H1 (cell line): ENCODE results near the gene SECISBP2L. TPM values are rescaled to one million over a fixed set of nuclear protein-coding genes. Genes with fewer than 3 reads are reported as not detected.

Experiments used
- CTCF ChIA-PET: fragments of 300-600 bp; sonication (Branson Sonifier 250); formaldehyde crosslinking; loops from one replicate; lab custom pipeline; 2021; ENCODE audit not compliant: partially characterized antibody; lab: Charles Lee
- POLR2A ChIA-PET: fragments of 300-600 bp; sonication (Branson Sonifier 250); formaldehyde crosslinking; loops from one replicate; lab custom pipeline; 2021; ENCODE audit warnings: inconsistent platforms; ENCODE audit not compliant: partially characterized antibody; lab: Charles Lee
- DNase-seq, 2 experiments: peaks; one replicate each; pipeline versions ENCODE4 v3.0.0 to v3.0.0-alpha.2; 2010 to 2022; ENCODE audit warnings: low spot score in 2 of 2, low read depth in 1 of 2, mixed read lengths in 1 of 2
- FAIRE-seq: peaks from 2 replicates; lab custom pipeline; 2011; peaks lifted over from hg19 to GRCh38; lab: Jason Lieb, UNC
- H2AFZ ChIP-seq: 2 replicates; pipeline ENCODE4 v1.8.1; 2012; ENCODE audit warnings: low read length, inconsistent platforms
- H2AK5ac ChIP-seq: 2 replicates; pipeline ENCODE4 v1.6.1; 2013; ENCODE audit warnings: low read depth, low read length
- H2BK120ac ChIP-seq: replicated peaks from 2 replicates; pipeline ENCODE3; 2013; ENCODE audit warnings: low read depth, low read length, inconsistent platforms
- H2BK12ac ChIP-seq: 2 replicates; pipeline ENCODE4 v1.6.1; 2013; ENCODE audit warnings: low read depth, low read length
- H2BK15ac ChIP-seq: 2 replicates; pipeline ENCODE4 v1.6.1; 2013; ENCODE audit warnings: low read length
- H2BK20ac ChIP-seq: 2 replicates; pipeline ENCODE4 v1.6.1; 2013; ENCODE audit warnings: low read length
- H2BK5ac ChIP-seq: 2 replicates; pipeline ENCODE4 v1.6.1; 2013; ENCODE audit warnings: low read depth, low read length
- H3K14ac ChIP-seq: 2 replicates; pipeline ENCODE4 v1.6.1; 2013; ENCODE audit warnings: inconsistent platforms; ENCODE audit not compliant: insufficient read length
- H3K18ac ChIP-seq: 2 replicates; pipeline ENCODE4 v1.6.1; 2013; ENCODE audit warnings: low read length; ENCODE audit errors: extremely low read depth
- H3K23ac ChIP-seq: 2 replicates; pipeline ENCODE4 v1.6.1; 2013; ENCODE audit warnings: inconsistent platforms; ENCODE audit not compliant: insufficient read length
- H3K23me2 ChIP-seq: 2 replicates; pipeline ENCODE4 v1.6.1; 2013; ENCODE audit warnings: low read depth, low read length
- H3K27ac ChIP-seq: 2 replicates; pipeline ENCODE4 v1.6.1; 2011; ENCODE audit warnings: low read depth, low read length, inconsistent platforms
- H3K27me3 ChIP-seq, 4 experiments: replicated peaks in 1 of 4; 1 replicate in 1 of 4; 2 replicates in 3 of 4; pipeline versions ENCODE4 v1.6.1 to v1.8.1; 2011 to 2013; ENCODE audit warnings: low read length in 3 of 4, mild to moderate bottlenecking in 3 of 4, inconsistent platforms in 2 of 4, mixed read lengths in 2 of 4, moderate library complexity in 1 of 4; ENCODE audit not compliant: control insufficient read depth in 3 of 4, insufficient read depth in 3 of 4; ENCODE audit errors: extremely low read depth in 1 of 4
- H3K36me3 ChIP-seq, 4 experiments: 2 replicates each; pipeline versions ENCODE4 v1.6.1 to v1.8.1; 2011 to 2013; ENCODE audit warnings: mild to moderate bottlenecking in 4 of 4, low read length in 3 of 4, moderate library complexity in 2 of 4, control low read depth in 1 of 4, inconsistent platforms in 1 of 4; ENCODE audit not compliant: insufficient read depth in 4 of 4, control insufficient read depth in 2 of 4
- H3K4ac ChIP-seq: replicated peaks from 2 replicates; pipeline ENCODE3; 2013; ENCODE audit warnings: low read length, low read depth, mixed read lengths, inconsistent platforms; ENCODE audit not compliant: insufficient read length
- H3K4me1 ChIP-seq, 4 experiments: replicated peaks in 1 of 4; 1 replicate in 1 of 4; 2 replicates in 3 of 4; pipeline versions ENCODE4 v1.6.1 to v1.8.1; 2011 to 2013; ENCODE audit warnings: low read length in 3 of 4, inconsistent platforms in 2 of 4, mixed read lengths in 1 of 4; ENCODE audit not compliant: insufficient read depth in 4 of 4, control insufficient read depth in 3 of 4
- H3K4me2 ChIP-seq, 2 experiments: 2 replicates each; pipeline versions ENCODE4 v1.6.1 to v1.8.1; 2011 to 2013; ENCODE audit warnings: low read depth in 2 of 2, low read length in 2 of 2, control low read depth in 1 of 2, inconsistent platforms in 1 of 2, mild to moderate bottlenecking in 1 of 2; ENCODE audit not compliant: insufficient read depth in 1 of 2
- H3K4me3 ChIP-seq, 4 experiments: fragments of 200-600, 300-600 bp in 1 of 4; sonication (generic), shearing (Covaris generic), sonication (Bioruptor Twin) in 1 of 4; 2 replicates each; pipeline versions ENCODE4 v1.5.1 to v1.8.1; 2011 to 2016; ENCODE audit warnings: low read length in 4 of 4, low read depth in 3 of 4, control low read depth in 2 of 4, inconsistent platforms in 2 of 4, mild to moderate bottlenecking in 2 of 4, mixed read lengths in 1 of 4, moderate library complexity in 1 of 4; ENCODE audit not compliant: insufficient read depth in 2 of 4; ENCODE audit errors: extremely low read depth in 1 of 4
- H3K56ac ChIP-seq: replicated peaks from 2 replicates; pipeline ENCODE3; 2013; ENCODE audit warnings: low read depth, mild to moderate bottlenecking, mixed read lengths, low read length, inconsistent platforms; ENCODE audit not compliant: insufficient read length
- H3K79me1 ChIP-seq: 2 replicates; pipeline ENCODE4 v1.6.1; 2013; ENCODE audit warnings: low read depth, low read length, control low read depth
- H3K79me2 ChIP-seq, 2 experiments: 2 replicates each; pipeline versions ENCODE4 v1.6.1 to v1.8.1; 2012 to 2013; ENCODE audit warnings: low read length in 2 of 2, mild to moderate bottlenecking in 2 of 2, inconsistent platforms in 1 of 2; ENCODE audit not compliant: insufficient read depth in 2 of 2, control insufficient read depth in 1 of 2
- H3K9ac ChIP-seq, 4 experiments: replicated peaks in 1 of 4; 1 replicate in 1 of 4; 2 replicates in 3 of 4; pipeline versions ENCODE4 v1.6.1 to v1.8.1; 2011 to 2013; ENCODE audit warnings: low read depth in 3 of 4, low read length in 3 of 4, control low read depth in 2 of 4, mild to moderate bottlenecking in 2 of 4, moderate library complexity in 2 of 4, inconsistent platforms in 1 of 4; ENCODE audit errors: extremely low read depth in 1 of 4
- H3K9me3 ChIP-seq, 2 experiments: 2 replicates each; pipeline versions ENCODE4 v1.6.1 to v1.8.1; 2012 to 2013; ENCODE audit warnings: mild to moderate bottlenecking in 2 of 2, moderate library complexity in 2 of 2, control low read depth in 1 of 2, inconsistent platforms in 1 of 2, low read depth in 1 of 2, low read length in 1 of 2, mixed read lengths in 1 of 2; ENCODE audit not compliant: insufficient read depth in 2 of 2
- H4K20me1 ChIP-seq, 2 experiments: replicated peaks in 1 of 2; 2 replicates each; pipeline versions ENCODE3 to v1.8.1; 2011 to 2013; ENCODE audit warnings: inconsistent platforms in 2 of 2, low read length in 2 of 2, mild to moderate bottlenecking in 1 of 2; ENCODE audit not compliant: insufficient read depth in 2 of 2, control insufficient read depth in 1 of 2
- H4K5ac ChIP-seq: 2 replicates; pipeline ENCODE4 v1.6.1; 2013; ENCODE audit warnings: low read length, low read depth, mixed read lengths, inconsistent platforms; ENCODE audit not compliant: insufficient read length
- H4K8ac ChIP-seq: 2 replicates; pipeline ENCODE4 v1.8.0; 2013; ENCODE audit warnings: mild to moderate bottlenecking, moderate library complexity, low read length, inconsistent platforms; ENCODE audit not compliant: insufficient read depth; ENCODE audit errors: extremely low read depth
- H4K91ac ChIP-seq: replicated peaks from 2 replicates; pipeline ENCODE3; 2013; ENCODE audit warnings: low read length, mixed read lengths, inconsistent platforms; ENCODE audit not compliant: insufficient read length
- SP2 ChIP-seq: IDR thresholded peaks from 2 replicates; pipeline ENCODE4 v1.6.1; 2012; ENCODE audit warnings: mild to moderate bottlenecking, low read length, inconsistent platforms
- WGBS, 2 experiments: shearing (Covaris generic) in 1 of 2; methylation state at CpG; one replicate each; pipeline versions ENCODE4 v1.1.6 to v1.1.7; 2013 to 2015; ENCODE audit warnings: low lambda C conversion rate in 2 of 2, mixed read lengths in 2 of 2, inconsistent platforms in 1 of 2, low coverage in 1 of 2, missing lambda C conversion rate in 1 of 2; ENCODE audit not compliant: insufficient replicate concordance in 2 of 2, insufficient coverage in 1 of 2, insufficient read length in 1 of 2; ENCODE audit errors: extremely low coverage in 1 of 2, missing lambda C conversion rate in 1 of 2; 5-methylcytosine and 5-hydroxymethylcytosine counted together
- polyA plus RNA-seq, 7 experiments: library from polyadenylated mRNA; depleted of rRNA in 3 of 7; stranded (reverse) in 5 of 7; unstranded in 2 of 7; fragments of >200 nt in 5 of 7; fragments of 200-250 nt in 2 of 7; gene quantifications; 1 replicate in 5 of 7; 2 replicates in 1 of 7; 4 replicates in 1 of 7; pipeline versions ENCODE4 v1.2.1 to v1.2.3, GENCODE V29; 2011 to 2013; ENCODE audit warnings: missing spikeins in 2 of 7, mixed read lengths in 2 of 7
- total RNA-seq: library from RNA; stranded (reverse); fragmentation: NEBNext Ultra II Directional; extraction: Animal tissue kit (Norgen Biotek cat#: 25700); gene quantifications from 2 replicates; pipeline ENCODE4 v1.2.1, GENCODE V29; 2021

SECISBP2L gene
- total and polyA plus RNA-seq, 2 of the 8 experiments (the other 6 are each of a cell fraction or from before 2014, with no cell fraction given), result 7.6 to 22.8 TPM

DNA sequence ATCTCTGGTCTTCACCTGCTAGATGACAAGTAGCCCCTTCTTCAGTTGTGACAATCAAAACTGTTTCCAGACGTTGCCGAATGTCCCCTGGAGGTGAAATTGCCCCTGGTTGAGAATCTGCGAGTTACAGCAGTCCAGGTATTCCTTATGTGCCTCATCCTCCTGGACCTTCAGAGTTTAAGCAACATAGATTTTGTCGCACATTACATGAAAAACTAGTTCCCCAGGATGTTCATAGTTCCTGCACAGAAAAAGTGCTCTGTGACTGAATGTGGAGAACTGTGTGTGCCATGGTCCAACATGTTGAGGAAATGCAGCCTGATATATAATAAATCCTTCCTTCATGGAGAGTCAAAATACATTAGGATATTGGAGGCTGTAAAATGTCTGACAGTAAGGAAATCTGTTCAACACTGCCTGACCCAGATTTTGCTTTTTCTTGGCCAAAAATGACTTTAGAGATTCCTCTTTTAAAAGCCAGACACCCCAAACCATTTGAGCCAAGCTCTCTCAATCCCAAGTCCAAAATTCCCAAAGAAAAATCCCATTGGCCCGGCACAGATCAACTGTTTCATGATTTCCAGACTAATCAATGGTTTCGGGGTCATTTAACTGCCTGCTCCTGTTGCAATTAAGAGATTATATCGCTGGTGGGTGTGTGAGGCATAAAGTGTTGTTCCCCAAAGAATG, 62.1 kb downstream of the SECISBP2L start:
- H2BK20ac ChIP-seq, result no peak overlapping the region
- H3K4me2 ChIP-seq, result no peak overlapping the region
- H3K27ac ChIP-seq, result no peak overlapping the region
- TF ChIP-seq SP2, result no peak

More for the DNA sequence above, 62.1 kb downstream of the SECISBP2L start:
- no peaks in the 10 kb centered on the region for H3K4me1 ChIP-seq
- no peak overlapping the region for H4K5ac ChIP-seq
- no peak overlapping the region for H2BK12ac ChIP-seq
- ChIA-PET POLR2A (interaction anchor here (1.3 kb wide), 1 partner anchor 8 kb away, joined by 5 read pairs; no protein-coding TSS in a partner anchor), CTCF (interaction anchor here (1.3 to 3.9 kb wide), 2 partner anchors 9 to 122 kb away, joined by 6 to 20 read pairs; no protein-coding TSS in a partner anchor)
- no peak overlapping the region for H3K23ac ChIP-seq
- H3K14ac ChIP-seq, result no peak overlapping the region
- FAIRE-seq (no peak), DNase-seq (no peak)
- H3K18ac ChIP-seq, result no peak overlapping the region
- no peak overlapping the region for H4K8ac ChIP-seq
- H2AK5ac ChIP-seq, result no peak overlapping the region
- no peak overlapping the region for H2AFZ ChIP-seq
- H3K56ac ChIP-seq, result no peak overlapping the region
- no peaks in the 10 kb centered on the region for H3K36me3 ChIP-seq
- no peaks in the 10 kb centered on the region for H3K79me1 ChIP-seq
- H4K20me1 ChIP-seq, result no peaks in the 10 kb centered on the region
- no peak overlapping the region for H2BK5ac ChIP-seq
- H3K4ac ChIP-seq, result no peak overlapping the region
- H3K79me2 ChIP-seq, result no peaks in the 10 kb centered on the region
- H4K91ac ChIP-seq, result no peak overlapping the region
- no peaks in the 10 kb centered on the region for H3K27me3 ChIP-seq
- 87% methylated on average over 7 of the region's 7 CpGs; no CpG with 5 or more reads in 1 of the 2 experiments for WGBS, 2 experiments
- H3K4me3 ChIP-seq, result no peak overlapping the region
- no peaks in the 10 kb centered on the region for H3K23me2 ChIP-seq
- no peak overlapping the region for H3K9ac ChIP-seq
- H2BK120ac ChIP-seq, result no peak overlapping the region
- no peaks in the 10 kb centered on the region for H3K9me3 ChIP-seq
- no peak overlapping the region for H2BK15ac ChIP-seq
